H1 (cell line): ENCODE results near the gene ZNF680.
"Not testable (repeated sequence)": the region's sequence is repeated elsewhere in the genome, so short reads cannot be mapped to it uniquely, and the experiment has no call there.

Experiments
- ASH2L ChIP-seq: fragments of 200-600, 300-600 bp; sonication (generic); IDR thresholded peaks from one replicate; pipeline ENCODE4 v1.7.1; 2017; ENCODE audit warnings: low read length
- EP300 ChIP-seq, 2 experiments: IDR thresholded peaks; 1 replicate in 1 of 2; 2 replicates in 1 of 2; pipeline ENCODE4 v1.6.1; 2011 to 2012; ENCODE audit warnings: low read depth in 2 of 2, low read length in 2 of 2, mild to moderate bottlenecking in 2 of 2, borderline replicate concordance in 1 of 2, inconsistent platforms in 1 of 2, moderate library complexity in 1 of 2
- POLR2A ChIP-seq, 2 experiments: IDR thresholded peaks; 1 replicate in 1 of 2; 2 replicates in 1 of 2; pipeline ENCODE4 v1.6.1; 2011; ENCODE audit warnings: low read depth in 2 of 2, low read length in 2 of 2, mild to moderate bottlenecking in 2 of 2; ENCODE audit errors: control extremely low read depth in 1 of 2
- SP1 ChIP-seq: IDR thresholded peaks from 2 replicates; pipeline ENCODE4 v1.6.1; 2011; ENCODE audit warnings: low read depth, low read length
- SP2 ChIP-seq: IDR thresholded peaks from 2 replicates; pipeline ENCODE4 v1.6.1; 2012; ENCODE audit warnings: mild to moderate bottlenecking, low read length, inconsistent platforms
- SUZ12 ChIP-seq: fragments of 200-600 bp; sonication (generic); IDR thresholded peaks from 2 replicates; pipeline ENCODE4 v1.6.1; 2012; ENCODE audit warnings: mild to moderate bottlenecking, inconsistent platforms, low read length, moderate library complexity, mixed read lengths
- TF ChIP-seq, protein P1 (sequence below), 3 experiments: IDR thresholded peaks; 1 replicate in 2 of 3; 2 replicates in 1 of 3; pipeline versions ENCODE4 v1.5.1 to v1.6.1; 2011; ENCODE audit warnings: low read length in 3 of 3, mild to moderate bottlenecking in 3 of 3, inconsistent platforms in 2 of 3, low read depth in 1 of 3, moderate library complexity in 1 of 3; ENCODE audit not compliant: insufficient read depth in 1 of 3; ENCODE audit errors: control extremely low read depth in 1 of 3
- TF ChIP-seq, protein P2 (sequence below): IDR thresholded peaks from 2 replicates; pipeline ENCODE4 v1.6.1; 2012; ENCODE audit warnings: inconsistent platforms

DNA sequence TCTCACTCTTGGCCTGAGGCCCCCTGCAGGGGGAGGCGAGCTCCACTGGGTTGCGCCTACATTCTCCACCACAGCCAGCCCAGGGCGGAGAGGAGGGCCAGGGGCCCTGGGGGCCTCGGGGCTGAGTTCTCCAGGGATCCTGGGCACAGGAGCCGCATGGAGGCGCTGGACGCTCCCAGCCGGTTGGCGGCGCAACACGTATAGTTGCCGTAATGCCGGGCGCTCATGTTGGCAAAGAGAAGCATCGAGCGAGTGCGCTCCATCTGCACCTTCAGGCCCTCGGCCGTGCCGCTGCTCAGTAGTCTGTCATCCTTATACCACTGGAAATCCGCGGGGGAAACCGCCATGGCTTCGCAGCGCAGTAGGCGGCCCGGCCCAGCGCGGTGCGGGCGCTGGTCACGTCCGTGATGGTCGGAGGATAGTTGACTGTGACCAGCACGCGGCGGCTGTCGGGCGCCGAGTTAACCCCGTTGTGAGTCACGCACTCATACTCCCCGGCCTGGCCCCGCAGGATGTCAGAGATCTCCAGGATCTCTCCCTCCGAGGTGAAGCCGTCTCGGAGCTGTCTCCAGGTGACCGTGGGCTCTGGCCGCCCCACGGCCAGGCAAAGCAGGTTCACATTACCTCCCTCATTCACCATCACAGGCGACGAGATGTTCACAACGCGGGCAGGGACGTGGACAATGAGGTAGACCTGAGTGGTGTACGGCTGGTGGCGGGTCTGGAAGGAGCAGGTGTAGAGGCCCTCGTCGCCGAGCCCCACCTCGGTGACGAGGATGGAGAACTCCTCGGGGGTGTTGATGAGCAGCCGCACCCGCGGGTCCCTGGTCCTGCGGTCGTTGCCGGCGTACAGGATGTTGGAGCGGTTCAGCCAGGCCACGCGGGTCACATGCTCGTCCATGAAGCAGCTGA is 6.8 kb upstream of the ZNF680 start:
- not testable (repeated sequence) for TF ChIP-seq POLR2A (IDR thresholded peaks at IDR 0.05; ENCODE audit: control extremely low read depth in 1 of 2, low read depth in 2 of 2, low read length in 2 of 2); SP2; EP300 (IDR thresholded peaks at IDR 0.05; ENCODE audit: borderline replicate concordance in 1 of 2, low read depth in 2 of 2, low read length in 2 of 2); ASH2L; SUZ12; SP1
- TF ChIP-seq, protein P1, sequence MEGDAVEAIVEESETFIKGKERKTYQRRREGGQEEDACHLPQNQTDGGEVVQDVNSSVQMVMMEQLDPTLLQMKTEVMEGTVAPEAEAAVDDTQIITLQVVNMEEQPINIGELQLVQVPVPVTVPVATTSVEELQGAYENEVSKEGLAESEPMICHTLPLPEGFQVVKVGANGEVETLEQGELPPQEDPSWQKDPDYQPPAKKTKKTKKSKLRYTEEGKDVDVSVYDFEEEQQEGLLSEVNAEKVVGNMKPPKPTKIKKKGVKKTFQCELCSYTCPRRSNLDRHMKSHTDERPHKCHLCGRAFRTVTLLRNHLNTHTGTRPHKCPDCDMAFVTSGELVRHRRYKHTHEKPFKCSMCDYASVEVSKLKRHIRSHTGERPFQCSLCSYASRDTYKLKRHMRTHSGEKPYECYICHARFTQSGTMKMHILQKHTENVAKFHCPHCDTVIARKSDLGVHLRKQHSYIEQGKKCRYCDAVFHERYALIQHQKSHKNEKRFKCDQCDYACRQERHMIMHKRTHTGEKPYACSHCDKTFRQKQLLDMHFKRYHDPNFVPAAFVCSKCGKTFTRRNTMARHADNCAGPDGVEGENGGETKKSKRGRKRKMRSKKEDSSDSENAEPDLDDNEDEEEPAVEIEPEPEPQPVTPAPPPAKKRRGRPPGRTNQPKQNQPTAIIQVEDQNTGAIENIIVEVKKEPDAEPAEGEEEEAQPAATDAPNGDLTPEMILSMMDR (IDR thresholded peaks at IDR 0.05; ENCODE audit: control extremely low read depth in 1 of 3, insufficient read depth in 1 of 3, low read depth in 1 of 3, low read length in 3 of 3), result not testable (repeated sequence)
- TF ChIP-seq, protein P2, sequence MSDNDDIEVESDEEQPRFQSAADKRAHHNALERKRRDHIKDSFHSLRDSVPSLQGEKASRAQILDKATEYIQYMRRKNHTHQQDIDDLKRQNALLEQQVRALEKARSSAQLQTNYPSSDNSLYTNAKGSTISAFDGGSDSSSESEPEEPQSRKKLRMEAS, result not testable (repeated sequence)
